C4-2B (cell line): ENCODE results near the gene ACTR8.

Experiments used
- CTCF ChIP-seq: fragments of 450-650 bp; conservative IDR thresholded peaks from 2 replicates; pipeline ENCODE4 v1.5.1; 2017; ENCODE audit warnings: mild to moderate bottlenecking
- ZFX ChIP-seq: fragments of 450-650 bp; IDR thresholded peaks from 2 replicates; pipeline ENCODE4 v1.6.1; 2017

GRCh38 chr3:53900666-53901331 is 18.8 kb upstream of the ACTR8 start:
- TF ChIP-seq CTCF (no peak), ZFX (no peak)
